GM19395 (cell line): ENCODE measurements around the gene CD300LG.
"Not testable (repeated sequence)": the region's sequence is repeated elsewhere in the genome, so short reads cannot be mapped to it uniquely, and the experiment has no call there.

ENCODE experiments used
- ATAC-seq: cut with Tn5 transposase; IDR thresholded peaks from one replicate; pipeline ENCODE4 v1.9.1; 2021; ENCODE audit warnings: mild to moderate bottlenecking, moderate library complexity; ENCODE audit not compliant: unreplicated experiment

The CD300LG gene

DNA sequence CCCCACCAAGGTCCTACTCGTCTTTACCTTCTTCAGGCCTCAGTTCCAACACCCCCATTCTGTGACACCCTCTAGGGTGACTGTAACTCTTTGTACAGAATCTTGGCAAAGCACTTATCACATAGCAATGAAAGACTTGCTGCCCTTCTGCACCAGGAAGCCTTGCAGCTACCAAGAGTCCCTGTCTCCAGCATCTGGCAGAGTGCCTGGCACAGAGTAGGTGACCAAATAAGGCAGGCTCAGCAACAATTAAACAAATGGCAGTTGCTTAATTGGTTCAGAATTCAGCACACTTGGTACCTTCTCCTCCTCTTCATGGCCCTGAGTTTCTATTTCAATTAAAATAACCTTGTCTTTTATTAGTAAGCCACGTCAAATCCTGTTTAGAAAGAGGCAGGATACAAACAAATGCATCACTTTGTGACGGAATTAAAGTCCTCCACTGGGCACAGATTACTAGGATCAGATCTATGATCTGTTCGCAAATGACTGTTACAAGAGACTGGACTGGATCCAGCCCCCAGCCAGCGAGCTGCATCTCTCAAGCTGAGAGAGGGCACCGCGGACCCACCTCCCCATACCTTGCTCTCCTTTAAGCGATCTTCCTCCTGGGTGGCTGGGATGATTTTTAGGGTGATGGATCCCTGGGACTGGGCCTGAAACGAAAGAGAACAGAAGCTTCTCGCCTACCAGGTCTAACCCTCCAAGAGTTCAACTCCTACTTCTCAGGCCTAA, 23.5 kb upstream of the CD300LG start:
- ATAC-seq: no peak

DNA sequence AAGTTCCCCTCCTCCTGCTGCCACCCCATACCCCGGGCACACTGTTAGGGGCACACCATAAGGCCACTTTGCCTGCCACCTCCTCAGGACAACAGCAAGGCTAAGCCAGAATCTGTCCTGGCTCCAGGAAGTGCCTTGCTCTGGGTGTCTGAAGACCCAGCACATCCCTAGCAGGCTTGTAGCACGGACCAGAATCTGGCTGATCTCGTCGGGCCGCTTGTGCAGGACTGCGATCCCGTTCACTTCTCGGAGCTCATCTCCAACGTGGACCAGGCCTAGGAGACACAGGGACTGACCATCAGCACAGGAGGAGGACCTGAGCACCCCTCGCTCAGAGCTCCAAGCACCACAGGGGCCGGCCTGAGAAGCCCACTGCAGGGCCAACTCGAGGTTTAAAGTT, 21.4 kb upstream of the CD300LG start:
- ATAC-seq: no peak

DNA sequence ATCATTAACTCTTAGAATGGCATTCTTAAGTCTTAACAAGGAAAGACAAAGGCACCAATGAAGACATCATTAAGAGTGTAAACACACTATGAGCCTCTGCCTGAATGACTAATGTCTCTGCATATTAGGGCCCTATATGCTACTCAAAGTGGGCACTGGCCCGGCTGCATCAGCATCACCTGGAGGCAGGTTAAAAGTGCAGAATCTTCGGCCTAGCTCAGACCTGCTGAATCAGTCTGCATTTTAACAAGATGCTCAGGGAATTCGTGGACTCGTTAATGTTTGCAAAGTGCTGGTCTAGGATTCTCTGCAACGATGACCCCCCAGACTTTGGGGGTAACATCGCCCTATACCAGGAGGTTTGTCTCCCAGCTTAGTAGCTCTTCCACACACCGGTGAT, 20.8 kb upstream of the CD300LG start:
- no peak for ATAC-seq

DNA sequence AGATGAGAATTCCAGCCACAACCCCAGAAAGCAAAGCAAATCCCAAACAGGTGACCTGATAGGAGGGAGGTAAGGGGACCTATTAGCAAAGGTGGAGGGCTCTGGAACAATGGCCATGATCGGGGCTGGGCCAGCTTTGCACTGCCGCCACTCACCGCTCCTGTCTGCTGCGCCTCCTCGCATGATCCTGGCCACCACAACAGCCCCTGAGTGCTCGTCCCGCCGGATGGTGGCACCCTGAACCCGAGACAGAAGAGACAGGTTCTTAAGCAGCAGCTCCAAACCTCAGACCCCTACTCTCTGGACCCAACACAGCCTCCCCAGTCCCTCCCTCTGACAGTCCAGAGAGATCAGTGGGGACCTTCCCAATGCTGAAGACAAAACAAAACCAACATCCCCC, 19.4 kb upstream of the CD300LG start:
- ATAC-seq: no peak

DNA sequence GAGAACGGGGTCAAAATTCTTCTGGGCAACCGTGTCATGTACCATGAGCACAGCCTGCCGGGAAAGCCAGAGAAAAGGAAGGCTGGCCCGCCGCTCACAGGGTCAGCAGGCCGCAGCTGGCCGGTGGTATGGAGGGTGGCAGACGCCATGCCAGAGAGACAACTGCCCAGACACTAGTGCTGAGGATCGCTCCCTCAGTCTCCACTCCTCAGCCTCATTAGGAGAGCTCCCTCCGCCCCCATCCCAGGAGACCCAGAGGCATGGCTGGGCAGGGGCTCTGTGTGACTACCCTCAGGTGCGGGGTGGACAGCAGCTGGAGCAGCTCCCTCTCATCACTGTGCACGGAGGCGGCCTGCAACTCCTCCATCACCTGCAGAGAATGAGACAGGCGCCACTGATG, 17.2 kb upstream of the CD300LG start:
- no peak for ATAC-seq

DNA sequence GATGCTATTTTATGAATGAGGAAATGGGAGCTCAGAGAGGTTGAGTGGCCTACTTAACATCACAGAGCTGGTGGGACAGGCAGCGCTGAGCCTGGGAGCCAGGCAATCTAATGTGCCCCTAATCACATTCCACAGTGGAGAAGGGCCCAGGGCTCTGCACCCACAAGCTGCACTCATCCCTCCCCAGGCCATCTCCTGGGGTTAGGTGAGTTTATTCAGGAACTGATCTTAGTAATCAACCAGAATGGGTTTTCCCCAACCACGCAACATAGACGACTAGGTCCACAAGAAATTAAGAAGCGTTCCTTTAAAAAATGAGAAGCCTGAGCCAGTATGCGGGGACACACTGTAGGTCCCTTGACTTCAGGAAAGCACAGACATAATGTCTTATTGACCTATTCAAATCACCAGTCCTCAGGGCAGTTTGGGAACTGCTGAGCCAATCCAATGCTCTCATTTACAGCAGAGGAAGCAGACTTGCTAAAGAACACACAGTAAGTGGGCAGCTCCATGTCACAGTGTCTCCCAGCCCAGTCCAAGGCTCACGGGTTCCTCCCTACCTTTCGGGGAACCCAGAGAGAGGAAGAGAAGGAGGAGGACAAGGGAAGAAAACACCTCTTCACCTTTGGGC, 16.4 kb upstream of the CD300LG start:
- ATAC-seq: no peak

DNA sequence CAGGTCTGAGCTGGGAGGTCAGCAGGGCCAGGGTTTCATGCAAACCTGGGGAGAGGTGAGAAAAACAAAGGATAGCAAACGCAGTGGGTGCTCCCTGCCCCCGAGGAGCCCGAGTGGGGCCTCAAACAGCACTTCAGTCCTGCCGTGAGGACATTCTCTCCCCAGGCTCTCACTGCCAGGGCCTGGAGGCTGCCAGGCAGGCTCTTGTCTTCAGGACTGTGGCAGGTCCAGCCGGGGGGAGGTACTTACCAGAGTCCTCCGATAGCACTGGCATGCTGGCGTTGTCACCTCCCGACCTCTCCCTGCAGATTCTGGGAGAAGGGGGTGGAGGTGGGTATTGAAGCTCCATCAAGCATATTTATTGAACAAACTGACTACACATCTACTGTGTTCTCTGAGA, 15.3 kb upstream of the CD300LG start:
- no peak for ATAC-seq

DNA sequence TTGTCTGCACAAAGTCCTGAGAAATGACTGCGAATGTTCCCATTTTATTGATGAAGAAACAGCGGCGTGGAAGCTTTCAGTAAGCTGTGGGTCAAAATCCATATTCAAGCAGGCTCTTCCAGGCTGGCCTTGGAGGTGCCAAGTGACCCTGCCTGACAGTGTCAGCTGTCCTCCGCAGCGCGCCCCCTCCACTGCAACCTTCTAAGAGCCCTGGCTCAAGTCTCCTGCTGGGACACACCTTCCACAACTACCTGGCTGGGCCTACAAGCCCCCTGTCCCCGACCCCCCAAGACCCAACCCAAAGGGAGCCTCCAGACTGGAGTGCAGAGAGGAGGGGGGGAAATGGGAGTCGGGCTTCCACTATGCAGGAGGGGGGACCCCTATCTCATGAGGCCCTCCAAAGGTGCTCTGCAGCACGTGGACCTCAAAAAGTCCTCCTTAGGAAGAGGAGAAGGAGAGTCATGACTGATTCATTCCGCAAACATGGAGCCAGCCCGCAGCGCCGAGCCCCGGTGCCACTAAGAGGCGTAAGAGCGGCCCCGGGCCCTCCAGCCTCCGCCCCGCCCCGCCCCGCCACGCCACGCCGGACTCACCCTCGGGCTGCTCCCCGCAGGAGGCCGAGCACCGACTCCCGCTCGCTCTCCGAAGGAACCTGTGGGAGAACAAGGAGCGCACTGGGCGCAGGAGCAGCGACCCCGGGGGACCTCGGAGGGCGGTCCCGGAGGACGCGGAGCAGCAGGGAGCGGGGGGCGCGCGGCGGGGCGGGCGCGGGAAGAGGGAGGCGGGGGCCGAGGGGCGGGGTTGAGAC, 14.6 kb upstream of the CD300LG start:
- ATAC-seq: no peak

DNA sequence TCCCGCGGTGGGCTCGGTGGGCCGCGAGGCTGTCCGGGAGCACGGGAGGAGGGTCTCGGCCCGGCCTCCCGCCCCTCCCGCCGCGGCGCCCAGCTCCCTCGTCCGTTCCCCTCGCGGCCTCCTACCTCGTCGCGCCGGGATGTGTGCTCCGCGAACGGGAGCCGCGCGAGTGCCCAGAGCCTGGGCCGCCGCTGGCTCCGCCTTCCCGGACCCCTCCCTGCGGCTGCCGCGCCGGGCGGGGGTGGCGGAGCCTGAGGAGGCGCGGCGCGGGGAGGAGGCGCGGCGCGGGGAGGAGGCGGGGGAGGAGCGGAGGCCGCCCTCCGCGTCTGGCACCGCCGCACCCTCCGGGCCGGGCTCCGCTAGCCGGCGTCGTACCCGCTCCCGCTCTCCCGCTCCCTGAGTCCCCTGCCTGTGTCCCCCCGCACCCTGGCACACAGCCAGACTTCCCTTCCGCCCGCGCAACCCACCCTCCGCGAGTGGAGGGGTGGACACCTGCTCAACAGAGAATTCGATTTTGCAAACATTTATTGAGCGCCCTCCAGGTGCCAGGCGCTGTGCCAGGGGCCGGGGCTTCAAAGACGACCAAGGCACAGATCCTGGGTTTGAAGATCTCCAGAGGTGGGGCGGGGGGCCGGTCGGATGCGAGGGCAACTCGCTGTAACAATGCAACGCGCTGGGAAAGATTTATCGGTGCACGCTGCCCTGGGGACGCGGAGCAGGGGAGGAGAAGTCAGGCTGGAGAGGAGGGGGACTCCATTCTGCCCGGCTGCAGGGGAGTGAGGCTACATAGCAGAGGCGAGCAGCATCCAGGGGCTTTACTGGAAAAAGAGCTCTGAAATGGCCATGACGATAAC, 13.8 kb upstream of the CD300LG start, which contains the start of gene MPP3:
Gene MPP3, minus strand, starts transcription at position 171 of the 854 bp plus-strand sequence. CDS start 1,240 bp downstream, outside the sequence.
- ATAC-seq: no peak

DNA sequence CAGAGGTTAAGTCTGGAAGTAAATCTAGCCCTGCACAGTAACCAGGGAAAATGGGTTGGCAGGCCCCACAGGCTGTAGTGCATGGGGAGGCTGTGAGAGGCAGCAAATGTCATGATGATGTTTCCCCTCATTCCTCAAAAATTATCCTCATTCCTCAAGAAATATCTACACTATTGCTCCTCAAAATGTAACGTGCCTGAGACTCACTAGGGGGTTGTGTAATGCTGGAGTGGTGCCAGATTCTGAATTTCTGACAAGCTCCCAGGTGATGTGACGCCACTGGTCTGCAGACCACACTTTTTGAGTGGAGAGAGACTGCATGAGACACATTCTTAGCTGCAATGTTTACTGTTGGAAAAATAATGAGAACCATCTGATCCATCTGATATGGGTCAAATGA, 12.9 kb upstream of the CD300LG start:
- ATAC-seq: no peak

DNA sequence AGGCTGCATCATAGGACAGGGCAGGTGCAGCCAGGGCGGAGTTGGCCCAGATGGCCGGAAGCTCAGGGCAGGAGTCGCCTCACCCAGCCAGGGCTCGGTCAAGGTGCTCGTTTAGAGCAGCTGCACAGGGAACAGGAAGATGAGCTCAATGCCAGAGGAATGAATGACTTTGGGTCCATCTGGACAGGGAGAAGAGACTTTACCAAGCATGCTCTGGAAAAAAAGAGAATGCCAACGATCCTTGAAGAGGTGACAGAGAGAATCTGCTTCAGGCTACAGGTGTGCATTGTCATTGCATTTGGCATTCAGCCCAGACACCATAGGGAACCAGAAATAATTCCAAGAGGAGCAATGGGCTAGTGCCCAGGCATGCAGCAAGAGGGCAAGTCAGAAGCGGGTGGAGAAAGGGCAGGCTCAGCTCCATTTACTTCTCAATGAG, 7.3 kb upstream of the CD300LG start:
- no peak for ATAC-seq

DNA sequence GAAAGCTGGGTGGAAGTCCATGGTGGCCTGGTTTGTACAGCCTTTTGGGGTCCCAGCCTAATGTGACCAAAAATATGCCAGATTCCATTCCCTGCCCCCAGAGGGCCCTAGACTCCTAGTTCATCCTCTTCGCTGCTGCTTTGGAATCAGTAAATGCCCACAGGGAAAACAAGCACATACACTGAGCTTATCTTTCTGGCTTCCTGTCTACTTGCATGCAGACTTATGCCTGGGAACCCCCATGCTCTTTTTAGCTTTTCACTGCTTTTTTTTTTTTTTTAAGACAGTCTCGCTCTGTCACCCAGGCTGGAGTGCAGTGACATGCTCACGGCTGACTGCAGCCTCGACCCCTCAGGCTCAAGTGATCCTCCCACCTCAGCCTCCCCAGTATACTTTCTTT, 6.2 kb upstream of the CD300LG start:
- ATAC-seq: no peak

DNA sequence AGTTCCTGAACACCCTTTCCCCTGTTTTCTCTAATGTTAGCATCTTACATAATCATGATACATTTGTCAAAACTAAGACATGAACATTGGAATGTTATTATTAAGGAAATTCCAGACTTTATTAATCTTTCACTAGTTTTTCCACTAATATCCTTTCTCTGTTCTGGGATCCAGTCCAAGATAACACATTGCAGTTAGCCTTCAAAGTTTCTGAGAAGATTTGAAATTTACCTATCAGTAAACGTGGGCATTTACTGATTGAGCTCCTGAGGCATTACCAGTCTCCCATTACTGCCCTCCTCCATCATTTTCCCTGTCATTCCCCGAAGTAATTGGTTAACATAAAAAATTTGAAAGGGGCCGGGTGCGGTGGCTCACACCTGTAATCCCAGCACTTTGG, 5.7 kb upstream of the CD300LG start:
- ATAC-seq: no peak

DNA sequence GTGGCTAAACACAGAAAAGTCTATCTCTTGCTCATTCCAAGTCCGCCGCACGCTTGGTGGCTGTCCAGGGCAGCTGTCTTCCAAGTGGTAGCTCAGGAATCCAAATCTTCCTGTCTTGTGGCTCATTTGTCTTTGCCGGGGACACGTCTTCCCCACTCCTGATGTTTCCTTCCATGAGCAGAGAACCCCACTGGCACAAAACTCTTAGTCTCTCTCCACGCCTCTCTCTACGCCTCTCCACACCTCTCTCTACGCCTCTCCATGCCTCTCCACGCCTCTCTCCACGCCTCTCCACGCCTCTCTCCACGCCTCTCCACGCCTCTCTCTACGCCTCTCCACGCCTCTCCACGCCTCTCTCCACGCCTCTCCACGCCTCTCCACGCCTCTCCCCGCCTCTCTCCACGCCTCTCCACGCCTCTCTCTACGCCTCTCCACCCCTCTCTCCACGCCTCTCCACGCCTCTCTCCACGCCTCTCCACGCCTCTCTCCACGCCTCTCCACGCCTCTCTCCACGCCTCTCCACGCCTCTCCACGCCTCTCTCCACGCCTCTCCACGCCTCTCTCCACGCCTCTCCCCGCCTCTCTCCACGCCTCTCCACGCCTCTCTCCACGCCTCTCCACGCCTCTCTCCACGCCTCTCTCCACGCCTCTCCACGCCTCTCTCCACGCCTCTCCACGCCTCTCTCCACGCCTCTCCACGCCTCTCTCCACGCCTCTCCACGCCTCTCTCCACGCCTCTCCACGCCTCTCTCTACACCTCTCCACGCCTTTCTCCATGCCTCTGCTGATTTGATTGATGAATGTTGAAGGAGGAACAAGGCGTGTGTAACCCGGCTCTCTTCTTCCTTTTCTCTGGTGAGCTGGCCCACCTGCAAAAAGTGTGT, 4.6 kb upstream of the CD300LG start:
- ATAC-seq: not testable (repeated sequence)

DNA sequence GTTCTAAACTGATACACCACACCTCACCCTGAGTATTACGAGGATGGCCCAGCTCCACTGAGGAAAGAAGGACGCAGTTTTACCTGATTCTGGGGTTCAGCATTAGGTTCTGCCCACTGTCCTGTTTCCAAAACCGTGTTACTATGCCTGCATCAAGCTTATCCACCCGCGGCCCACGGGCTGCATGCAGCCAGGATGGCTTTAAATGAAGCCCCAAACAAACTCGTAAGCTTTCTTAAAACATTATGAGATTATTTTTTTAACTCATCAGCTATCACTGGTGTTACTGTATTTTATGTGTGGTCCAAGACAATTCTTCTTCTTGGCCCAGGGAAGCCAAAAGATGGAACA, 4.0 kb upstream of the CD300LG start:
- ATAC-seq: no peak

DNA sequence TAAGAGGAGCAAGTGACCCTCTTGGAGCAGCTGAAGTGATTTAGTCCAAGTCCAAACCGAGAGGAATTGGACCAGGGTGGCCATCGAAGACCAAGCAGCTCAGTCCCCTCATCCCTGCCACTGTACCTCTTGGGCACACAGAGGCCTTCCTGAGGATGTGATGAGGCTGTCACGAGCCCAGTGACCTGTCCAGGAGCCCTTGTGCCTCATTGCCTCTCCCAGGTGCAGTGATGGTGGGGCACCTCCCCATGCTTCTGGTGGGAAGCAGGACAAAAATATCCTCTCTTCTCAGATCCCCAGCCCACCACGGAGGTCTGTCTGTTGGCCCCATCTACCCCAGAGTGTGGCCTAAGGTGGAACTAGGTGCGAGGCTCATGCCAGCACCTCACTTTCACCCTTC, 2.7 kb upstream of the CD300LG start:
- ATAC-seq: no peak

DNA sequence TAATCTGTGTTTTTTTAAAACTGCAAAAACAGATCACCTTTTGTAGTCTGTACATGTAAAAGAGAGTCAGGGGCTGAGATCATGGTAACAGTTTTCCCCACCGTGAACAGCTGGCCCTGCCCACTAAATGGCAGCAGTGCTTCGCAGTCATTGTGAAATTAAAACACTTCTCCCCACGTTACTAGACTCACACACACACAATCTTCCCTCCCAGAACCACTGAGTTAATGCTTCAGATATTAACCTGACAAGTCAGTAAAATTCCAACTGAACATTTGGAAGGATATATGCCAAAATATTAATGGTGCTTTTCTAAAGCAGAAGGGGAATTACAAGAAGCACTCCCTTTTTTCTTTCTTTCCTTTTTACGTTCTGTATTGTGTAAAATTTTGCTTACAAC, 1.2 kb upstream of the CD300LG start:
- no peak for ATAC-seq

DNA sequence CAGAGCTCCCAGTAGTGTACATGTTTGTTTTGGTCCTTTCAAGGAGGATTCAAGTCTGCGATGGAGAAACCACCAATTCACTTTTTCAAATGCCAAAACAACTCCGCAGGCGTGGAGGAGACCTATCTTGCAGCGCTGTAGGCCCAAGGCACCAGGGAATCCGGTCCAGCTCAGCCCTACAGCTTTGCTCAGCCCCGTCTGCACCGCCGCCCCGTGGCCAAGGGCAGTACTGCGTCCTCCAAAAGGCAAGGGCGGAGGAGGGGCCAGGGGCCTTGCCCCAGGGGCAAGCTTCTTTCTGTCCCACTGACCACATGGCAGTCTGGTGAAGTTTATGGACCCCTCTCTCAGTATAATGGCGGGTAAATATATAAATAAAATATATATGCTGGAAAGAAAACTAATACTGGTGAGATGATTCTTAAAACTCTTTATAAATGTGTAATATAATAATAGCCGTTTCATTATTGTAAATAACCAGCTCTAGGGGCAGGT, 709 bp upstream of the CD300LG start:
- ATAC-seq: no peak

DNA sequence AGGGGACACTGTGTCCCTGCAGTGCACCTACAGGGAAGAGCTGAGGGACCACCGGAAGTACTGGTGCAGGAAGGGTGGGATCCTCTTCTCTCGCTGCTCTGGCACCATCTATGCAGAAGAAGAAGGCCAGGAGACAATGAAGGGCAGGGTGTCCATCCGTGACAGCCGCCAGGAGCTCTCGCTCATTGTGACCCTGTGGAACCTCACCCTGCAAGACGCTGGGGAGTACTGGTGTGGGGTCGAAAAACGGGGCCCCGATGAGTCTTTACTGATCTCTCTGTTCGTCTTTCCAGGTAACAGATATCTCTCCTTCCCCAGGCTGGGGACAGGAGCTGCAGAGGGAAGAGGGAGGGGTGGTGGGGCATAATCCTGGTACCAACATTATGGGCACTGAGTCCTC, 1.6 kb downstream of the CD300LG start:
- no peak for ATAC-seq

DNA sequence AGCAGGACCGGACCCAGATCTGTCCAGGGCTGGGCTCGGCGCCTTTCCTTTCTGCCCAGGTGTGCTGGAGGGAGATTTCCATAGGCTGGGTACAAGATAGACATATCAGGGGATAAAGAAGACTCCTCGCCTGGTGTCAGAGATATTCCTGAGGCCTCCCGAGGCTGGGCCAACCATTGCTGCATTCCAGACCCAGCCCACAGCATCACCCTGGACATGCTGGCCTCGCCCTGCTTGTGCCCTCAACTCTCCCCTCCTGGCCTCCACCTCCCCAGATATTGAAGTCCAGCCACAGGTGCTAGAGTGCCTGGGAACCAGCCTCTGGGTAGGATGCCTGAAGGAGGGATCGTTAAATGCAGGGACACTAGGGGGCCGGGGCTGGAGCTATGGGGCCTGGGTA, 2.1 kb downstream of the CD300LG start:
- no peak for ATAC-seq
